DLD1 (cell line): ENCODE data around the gene DOC2A.

Experiments used
- in situ Hi-C: cut with HindIII; loops from 2 replicates; pipeline ENCODE4 v1.10.0; 2017; ENCODE audit warnings: low sequenced_read_pairs

Gene DOC2A

DNA sequence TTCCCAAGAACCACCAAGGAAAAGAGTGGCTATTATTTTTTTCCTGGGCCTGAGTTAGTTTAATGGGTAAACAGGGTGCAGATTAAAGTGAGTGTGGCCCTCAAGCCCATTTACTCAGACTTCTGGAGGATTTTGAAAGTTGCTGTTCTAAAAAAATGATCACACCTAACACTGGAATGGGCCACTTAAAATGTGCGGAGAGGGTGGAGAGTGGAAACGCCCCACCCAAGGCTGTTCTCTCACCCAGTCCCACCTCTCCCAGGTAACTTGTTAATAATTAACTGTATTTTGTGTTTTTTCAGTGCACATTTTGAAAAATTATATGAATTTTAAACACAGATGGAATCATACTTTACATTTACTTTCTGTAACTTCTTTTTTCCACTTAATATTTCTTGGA is 20.8 kb downstream of the DOC2A start:
- in situ Hi-C loops, result no loop called here

DNA sequence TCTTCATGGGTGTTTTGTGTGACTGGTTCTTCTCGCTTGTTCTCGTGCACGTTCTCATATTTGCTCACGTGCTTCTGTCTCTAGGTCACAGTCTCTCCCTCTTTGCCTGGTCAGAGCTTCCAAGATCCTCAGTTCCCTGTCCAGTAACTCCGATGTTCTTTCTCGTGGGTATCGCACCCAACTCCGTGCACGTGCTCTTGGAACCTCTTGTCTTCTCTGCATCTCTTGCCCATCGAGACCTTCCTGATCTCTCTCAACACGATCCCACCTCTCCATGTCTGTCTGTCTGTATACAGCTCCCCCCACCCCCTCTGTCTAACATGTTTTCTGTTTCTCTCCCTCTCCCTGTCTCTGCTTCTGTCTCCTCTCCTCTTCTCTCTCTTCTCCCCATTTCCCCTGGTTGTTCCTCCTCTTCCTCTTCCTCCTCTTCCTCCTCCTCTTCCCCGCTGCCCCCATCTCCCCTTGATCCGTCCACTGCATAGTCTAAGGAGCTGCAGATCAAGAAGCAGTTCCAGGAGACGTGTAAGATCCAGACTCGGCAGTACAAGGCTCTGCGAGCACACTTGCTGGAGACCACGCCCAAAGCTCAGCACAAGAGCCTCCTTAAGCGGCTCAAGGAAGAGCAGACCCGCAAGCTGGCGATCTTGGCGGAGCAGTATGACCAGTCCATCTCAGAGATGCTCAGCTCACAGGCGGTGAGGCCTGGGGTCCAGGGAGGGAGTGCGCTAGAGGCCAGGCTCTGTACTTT is 21.5 kb downstream of the DOC2A start:
- in situ Hi-C loops, result no loop called here

GRCh38 chr16:29988346-29989075 is 22.3 kb downstream of the DOC2A start:
- in situ Hi-C loops, result no loop called here

GRCh38 chr16:29987371-29988085 is 23.3 kb downstream of the DOC2A start:
- in situ Hi-C loops, result no loop called here

- in situ Hi-C loops, result no loop called here
Observed at GRCh38 chr16:29986931-29987330, 23.9 kb downstream of the DOC2A start.

DNA sequence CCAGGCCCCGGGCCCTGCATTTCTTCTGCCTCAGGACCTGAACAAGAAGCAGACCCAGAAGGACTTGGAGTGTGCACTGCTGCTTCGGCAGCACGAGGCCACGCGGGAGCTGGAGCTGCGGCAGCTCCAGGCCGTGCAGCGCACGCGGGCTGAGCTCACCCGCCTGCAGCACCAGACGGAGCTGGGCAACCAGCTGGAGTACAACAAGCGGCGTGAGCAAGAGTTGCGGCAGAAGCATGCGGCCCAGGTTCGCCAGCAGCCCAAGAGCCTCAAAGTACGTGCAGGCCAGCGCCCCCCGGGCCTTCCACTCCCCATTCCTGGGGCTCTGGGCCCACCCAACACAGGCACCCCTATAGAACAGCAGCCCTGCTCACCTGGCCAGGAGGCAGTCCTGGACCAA is 24.6 kb downstream of the DOC2A start:
- in situ Hi-C loops, result no loop called here

DNA sequence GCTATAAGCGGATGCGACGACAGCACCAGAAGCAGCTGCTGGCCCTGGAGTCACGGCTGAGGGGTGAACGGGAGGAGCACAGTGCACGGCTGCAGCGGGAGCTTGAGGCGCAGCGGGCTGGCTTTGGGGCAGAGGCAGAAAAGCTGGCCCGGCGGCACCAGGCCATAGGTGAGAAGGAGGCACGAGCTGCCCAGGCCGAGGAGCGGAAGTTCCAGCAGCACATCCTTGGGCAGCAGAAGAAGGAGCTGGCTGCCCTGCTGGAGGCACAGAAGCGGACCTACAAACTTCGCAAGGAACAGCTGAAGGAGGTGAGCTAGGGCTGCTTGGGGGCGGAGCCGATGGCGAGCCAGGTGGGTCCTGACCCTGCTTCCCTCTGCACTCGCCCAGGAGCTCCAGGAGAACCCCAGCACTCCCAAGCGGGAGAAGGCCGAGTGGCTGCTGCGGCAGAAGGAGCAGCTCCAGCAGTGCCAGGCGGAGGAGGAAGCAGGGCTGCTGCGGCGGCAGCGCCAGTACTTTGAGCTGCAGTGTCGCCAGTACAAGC is 25.5 kb downstream of the DOC2A start:
- in situ Hi-C loops, result no loop called here

- in situ Hi-C loops, result no loop called here
Observed at GRCh38 chr16:29984764-29985147, 26.1 kb downstream of the DOC2A start.

DNA sequence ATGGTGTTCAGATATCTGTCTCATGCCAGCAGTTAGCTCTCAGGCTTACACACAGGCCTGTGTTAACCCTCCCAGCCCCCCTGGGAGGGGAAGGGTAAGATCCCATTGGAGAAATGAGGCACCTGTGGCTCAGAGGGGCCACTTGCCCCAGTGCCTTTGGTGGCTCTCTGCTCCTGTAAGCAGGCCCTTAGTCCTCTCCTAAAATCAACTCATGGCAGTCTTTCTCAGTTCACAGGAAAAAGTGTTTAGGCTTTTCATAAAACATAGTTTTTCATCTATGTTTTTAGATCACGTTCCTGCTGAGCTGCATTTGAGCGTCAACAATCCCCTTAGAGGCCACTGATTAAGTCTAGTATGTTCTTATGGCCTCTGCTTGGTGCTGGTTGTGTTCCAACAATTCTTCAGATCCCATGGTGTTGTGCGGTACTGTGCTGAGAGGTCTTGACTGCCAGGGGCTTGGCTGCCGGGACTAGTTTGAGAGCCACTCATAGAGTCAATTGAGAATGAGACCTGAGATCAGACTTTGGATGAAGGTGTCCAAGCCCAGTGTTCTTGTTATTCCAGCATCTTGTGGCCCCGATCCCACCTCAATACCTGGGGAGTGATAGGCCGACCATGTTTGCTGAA is 26.6 kb downstream of the DOC2A start:
- in situ Hi-C loops, result no loop called here

DNA sequence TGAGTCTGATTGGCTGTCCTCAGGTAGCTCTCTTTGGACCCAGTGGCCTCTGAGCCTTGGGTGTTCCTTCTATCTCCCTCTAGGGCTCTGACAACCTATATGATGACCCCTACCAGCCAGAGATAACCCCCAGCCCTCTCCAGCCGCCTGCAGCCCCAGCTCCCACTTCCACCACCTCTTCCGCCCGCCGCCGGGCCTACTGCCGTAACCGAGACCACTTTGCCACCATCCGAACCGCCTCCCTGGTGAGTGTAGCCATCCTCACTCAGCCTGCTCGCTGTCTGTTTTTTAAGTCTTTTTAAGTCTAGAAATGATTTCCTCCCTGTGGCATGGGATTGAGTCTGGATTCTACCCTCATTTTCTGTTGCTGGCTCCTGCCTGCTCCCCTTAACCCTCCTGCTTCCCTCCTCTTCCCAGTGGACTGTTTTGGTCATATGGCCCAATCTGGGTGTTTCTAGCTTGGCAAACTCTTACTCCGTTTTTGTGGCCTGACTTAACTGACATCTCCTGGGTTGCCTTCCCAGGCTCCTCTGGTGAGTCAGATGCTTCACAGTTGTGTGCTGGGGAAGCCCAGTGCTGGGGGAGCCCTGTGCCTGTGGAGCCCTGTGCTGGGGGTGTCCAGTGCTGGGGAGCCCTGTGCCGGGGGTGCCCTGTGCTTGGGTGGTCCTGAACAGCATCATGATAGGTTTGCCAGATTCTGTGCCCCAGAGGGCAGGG is 27.2 kb downstream of the DOC2A start:
- in situ Hi-C loops, result no loop called here

DNA sequence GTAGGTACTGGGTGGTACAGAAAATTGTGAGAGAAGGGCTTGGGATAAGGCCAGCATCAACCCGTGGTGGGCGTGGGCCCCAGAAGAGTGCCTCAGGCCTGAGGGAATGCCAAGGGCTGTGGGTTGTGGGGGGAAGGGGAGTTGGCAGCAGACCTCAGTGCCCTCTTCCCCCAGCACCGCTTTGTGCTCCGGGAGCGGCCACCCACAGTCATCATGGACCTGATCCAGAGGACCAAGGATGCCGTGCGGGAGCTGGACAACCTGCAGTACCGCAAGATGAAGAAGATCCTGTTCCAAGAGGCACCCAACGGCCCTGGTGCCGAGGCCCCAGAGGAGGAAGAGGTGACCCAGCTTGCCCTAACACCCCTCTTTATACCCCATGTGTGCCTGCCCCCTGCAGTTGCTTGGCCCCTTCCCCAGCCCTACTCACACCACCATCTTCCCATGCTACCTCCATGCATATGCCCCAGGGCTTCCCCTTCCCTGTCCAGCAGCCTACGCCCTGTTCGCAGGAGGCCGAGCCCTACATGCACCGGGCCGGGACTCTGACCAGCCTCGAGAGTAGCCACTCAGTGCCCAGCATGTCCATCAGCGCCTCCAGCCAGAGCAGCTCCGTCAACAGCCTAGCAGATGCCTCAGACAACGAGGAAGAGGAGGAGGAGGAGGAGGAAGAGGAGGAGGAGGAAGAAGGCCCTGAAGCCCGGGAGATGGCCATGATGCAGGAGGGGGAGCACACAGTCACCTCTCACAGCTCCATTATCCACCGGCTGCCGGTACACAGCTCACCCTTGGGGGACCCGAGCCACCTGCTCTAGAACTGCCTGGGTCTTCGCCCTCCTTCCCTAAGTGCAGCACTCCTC is 28.0 kb downstream of the DOC2A start:
- in situ Hi-C loops, result no loop called here

DNA sequence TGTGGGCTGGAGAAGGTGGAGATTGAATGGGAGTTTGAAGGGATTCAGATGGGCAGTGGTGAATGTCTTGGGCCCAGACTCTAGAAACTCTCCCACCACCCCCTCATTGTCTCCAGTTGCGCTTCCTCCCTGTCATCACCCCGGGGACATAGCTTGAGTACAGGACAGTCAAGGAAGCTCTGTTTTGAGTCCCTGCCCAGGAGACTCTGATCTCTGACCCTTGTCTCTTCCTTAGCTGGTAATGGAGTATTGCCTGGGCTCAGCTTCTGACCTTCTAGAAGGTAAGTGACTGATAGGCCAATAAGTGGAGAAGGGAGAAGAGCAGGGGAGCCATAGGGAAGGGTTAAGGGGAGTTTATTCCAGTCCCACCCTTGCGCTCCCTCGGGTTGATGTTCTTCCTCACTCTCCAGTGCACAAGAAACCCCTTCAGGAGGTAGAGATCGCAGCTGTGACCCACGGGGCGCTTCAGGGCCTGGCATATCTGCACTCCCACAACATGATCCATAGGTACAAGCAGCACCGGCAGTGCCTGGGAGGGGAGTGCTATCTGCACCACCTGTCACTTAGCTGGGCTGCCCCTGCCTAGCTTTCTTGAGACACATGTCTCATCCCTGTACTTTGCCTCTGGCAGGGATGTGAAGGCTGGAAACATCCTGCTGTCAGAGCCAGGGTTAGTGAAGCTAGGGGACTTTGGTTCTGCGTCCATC is 32.1 kb downstream of the DOC2A start:
- in situ Hi-C loops, result no loop called here

DNA sequence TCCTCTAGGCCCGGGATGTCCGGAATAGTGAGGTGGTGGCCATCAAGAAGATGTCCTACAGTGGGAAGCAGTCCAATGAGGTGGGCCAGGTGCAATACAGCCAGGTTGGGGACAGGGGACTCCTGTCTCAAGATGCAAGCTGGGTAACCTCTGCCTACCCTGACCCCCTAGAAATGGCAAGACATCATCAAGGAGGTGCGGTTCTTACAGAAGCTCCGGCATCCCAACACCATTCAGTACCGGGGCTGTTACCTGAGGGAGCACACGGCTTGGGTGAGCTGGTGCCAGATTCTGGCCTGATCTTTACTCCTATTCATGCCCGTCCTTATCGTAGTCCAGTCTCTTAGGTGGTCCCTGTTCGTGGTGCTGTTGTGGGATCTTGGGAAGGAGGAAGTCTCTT is 32.7 kb downstream of the DOC2A start:
- in situ Hi-C loops, result no loop called here

GRCh38 chr16:29977063-29977825 is 33.6 kb downstream of the DOC2A start:
- in situ Hi-C loops, result no loop called here

GRCh38 chr16:29975811-29976511 is 34.9 kb downstream of the DOC2A start:
- in situ Hi-C loops, result no loop called here

GRCh38 chr16:29975134-29975538 is 35.7 kb downstream of the DOC2A start:
- in situ Hi-C loops, result no loop called here

GRCh38 chr16:29974291-29975133 is 36.3 kb downstream of the DOC2A start:
- in situ Hi-C loops, result no loop called here
